GM23248 (cell line): Measurements from ENCODE around the gene NOTCH2.
"Not testable (repeated sequence)": the region's sequence is repeated elsewhere in the genome, so short reads cannot be mapped to it uniquely, and the experiment has no call there.

ENCODE experiments used
- EZH2 ChIP-seq: fragments of 200-600 bp; sonication (generic); IDR thresholded peaks from 2 replicates; pipeline ENCODE4 v1.6.1; 2018; ENCODE audit warnings: antibody characterized with exemption, mild to moderate bottlenecking; ENCODE audit not compliant: insufficient read depth, poor library complexity, severe bottlenecking
- EZH2phosphoT487 ChIP-seq: fragments of 200-600 bp; sonication (generic); IDR thresholded peaks from 2 replicates; pipeline ENCODE4 v1.6.1; 2018; ENCODE audit warnings: antibody characterized with exemption, moderate library complexity, mild to moderate bottlenecking, low read depth; ENCODE audit not compliant: insufficient read depth

DNA sequence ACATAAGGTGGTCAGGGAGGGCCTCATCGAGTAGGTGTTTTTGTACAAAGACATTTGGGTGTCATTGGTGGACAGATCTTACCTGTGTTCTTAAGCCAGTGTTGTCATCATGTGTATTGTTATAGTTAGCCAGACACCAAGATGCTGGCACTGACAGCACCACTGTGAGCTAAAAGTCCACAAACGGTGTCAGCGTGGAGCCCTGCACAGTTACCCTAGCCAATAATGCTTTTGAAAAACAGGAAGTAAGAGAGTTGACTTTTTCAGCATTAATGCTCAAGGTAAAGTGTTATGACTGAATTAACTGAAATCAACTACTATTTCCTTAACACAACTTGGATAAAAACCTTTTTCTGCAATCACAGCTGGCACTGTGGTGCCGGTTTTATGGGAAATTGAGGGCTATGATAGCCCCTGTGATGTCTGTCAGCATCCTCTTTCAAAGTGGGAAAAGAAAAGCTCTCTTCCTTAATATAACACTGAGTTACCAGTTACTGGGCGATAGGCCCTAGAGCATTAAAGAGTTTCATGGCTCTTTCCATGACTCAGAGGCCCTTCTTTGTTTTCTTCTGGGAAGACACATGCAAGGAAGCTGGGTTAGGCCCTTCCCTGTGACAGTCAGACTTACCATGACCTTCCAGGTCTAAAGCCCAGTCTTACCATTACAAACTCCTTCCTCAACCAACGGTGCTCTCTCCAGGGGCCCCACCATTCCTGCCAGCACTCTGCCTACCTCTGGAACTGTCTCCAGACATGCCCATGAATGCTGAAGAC, 29.7 kb upstream of the NOTCH2 start:
- not testable (repeated sequence) for TF ChIP-seq EZH2, EZH2phosphoT487
